Fibroblast of lung (primary cell): ENCODE data around the gene KCTD5. TPM values are rescaled to one million over a fixed set of nuclear protein-coding genes. Genes with fewer than 3 reads are reported as not detected.

Experiments used
- DNase-seq, 2 donors: peaks; one replicate each; pipeline versions ENCODE4 v3.0.0 to v3.0.0-alpha.2; 2010; ENCODE audit warnings: low read depth in 2 of 2
- H2AFZ ChIP-seq: 2 replicates; pipeline ENCODE4 v1.5.1; 2012; ENCODE audit warnings: low read length, control low read depth, inconsistent platforms
- H3K27ac ChIP-seq: 2 replicates; pipeline ENCODE4 v1.5.1; 2011; ENCODE audit warnings: low read length, control low read depth; ENCODE audit not compliant: insufficient read depth
- H3K27me3 ChIP-seq: 2 replicates; pipeline ENCODE4 v1.5.1; 2011; ENCODE audit warnings: mild to moderate bottlenecking, low read length; ENCODE audit not compliant: control insufficient read depth, insufficient read depth
- H3K36me3 ChIP-seq: 2 replicates; pipeline ENCODE4 v1.5.1; 2011; ENCODE audit warnings: low read length; ENCODE audit not compliant: control insufficient read depth, insufficient read depth
- H3K4me1 ChIP-seq: 2 replicates; pipeline ENCODE4 v1.5.1; 2011; ENCODE audit warnings: low read length; ENCODE audit not compliant: control insufficient read depth, insufficient read depth; ENCODE audit errors: extremely low read depth
- H3K4me2 ChIP-seq: 2 replicates; pipeline ENCODE4 v1.5.1; 2011; ENCODE audit warnings: low read length, control low read depth; ENCODE audit not compliant: insufficient read depth; ENCODE audit errors: extremely low read depth
- H3K4me3 ChIP-seq, 4 experiments: fragments of 200-600 bp in 1 of 4; sonication (generic) in 1 of 4; replicated peaks in 1 of 4; 2 replicates each; pipeline ENCODE4 v1.5.1; 2011 to 2016; ENCODE audit warnings: low read length in 4 of 4, low read depth in 3 of 4, mild to moderate bottlenecking in 3 of 4, control low read depth in 2 of 4, inconsistent platforms in 1 of 4, mixed read lengths in 1 of 4; ENCODE audit not compliant: insufficient read depth in 1 of 4; ENCODE audit errors: control extremely low read depth in 1 of 4
- H3K79me2 ChIP-seq: 2 replicates; pipeline ENCODE4 v1.5.1; 2012; ENCODE audit warnings: mild to moderate bottlenecking, low read length, inconsistent platforms; ENCODE audit not compliant: control insufficient read depth, insufficient read depth
- H3K9ac ChIP-seq: 2 replicates; pipeline ENCODE4 v1.5.1; 2011; ENCODE audit warnings: mild to moderate bottlenecking, low read length, control low read depth; ENCODE audit not compliant: insufficient read depth
- H3K9me3 ChIP-seq: 2 replicates; pipeline ENCODE4 v1.5.1; 2012; ENCODE audit warnings: low read depth, low read length; ENCODE audit not compliant: control insufficient read depth, insufficient read depth
- H4K20me1 ChIP-seq: 2 replicates; pipeline ENCODE4 v1.5.1; 2011; ENCODE audit warnings: low read length; ENCODE audit not compliant: control insufficient read depth, insufficient read depth; ENCODE audit errors: extremely low read depth
- EZH2 ChIP-seq: IDR thresholded peaks from 2 replicates; pipeline ENCODE4 v1.5.1; 2012; ENCODE audit warnings: low read length, control low read depth, mild to moderate bottlenecking; ENCODE audit errors: missing control alignments
- polyA plus RNA-seq, 2 donors: library from polyadenylated mRNA; depleted of rRNA in 1 of 2; stranded (reverse) in 1 of 2; unstranded in 1 of 2; fragments of >200 nt; gene quantifications; 2 replicates each; pipeline ENCODE4 v1.2.1, GENCODE V29; 2011 to 2012; ENCODE audit warnings: missing spikeins in 1 of 2
- total RNA-seq: library from RNA; depleted of rRNA; stranded (reverse); fragments of >200 nt; gene quantifications from 2 replicates; pipeline ENCODE4 v1.2.1, GENCODE V29; 2014
- TF ChIP-seq, protein P1 (sequence below), 2 donors: IDR thresholded peaks in 1 of 2; conservative IDR thresholded peaks in 1 of 2; 1 replicate in 1 of 2; 2 replicates in 1 of 2; pipeline ENCODE4 v1.5.1; 2011 to 2012; ENCODE audit warnings: low read length in 2 of 2, control low read depth in 1 of 2, inconsistent platforms in 1 of 2, low read depth in 1 of 2, mild to moderate bottlenecking in 1 of 2

The KCTD5 gene
- total and polyA plus RNA-seq, 2 donors (not counting 1 experiment from before 2014, with no cell fraction given): 21.6 to 25.9 TPM

DNA sequence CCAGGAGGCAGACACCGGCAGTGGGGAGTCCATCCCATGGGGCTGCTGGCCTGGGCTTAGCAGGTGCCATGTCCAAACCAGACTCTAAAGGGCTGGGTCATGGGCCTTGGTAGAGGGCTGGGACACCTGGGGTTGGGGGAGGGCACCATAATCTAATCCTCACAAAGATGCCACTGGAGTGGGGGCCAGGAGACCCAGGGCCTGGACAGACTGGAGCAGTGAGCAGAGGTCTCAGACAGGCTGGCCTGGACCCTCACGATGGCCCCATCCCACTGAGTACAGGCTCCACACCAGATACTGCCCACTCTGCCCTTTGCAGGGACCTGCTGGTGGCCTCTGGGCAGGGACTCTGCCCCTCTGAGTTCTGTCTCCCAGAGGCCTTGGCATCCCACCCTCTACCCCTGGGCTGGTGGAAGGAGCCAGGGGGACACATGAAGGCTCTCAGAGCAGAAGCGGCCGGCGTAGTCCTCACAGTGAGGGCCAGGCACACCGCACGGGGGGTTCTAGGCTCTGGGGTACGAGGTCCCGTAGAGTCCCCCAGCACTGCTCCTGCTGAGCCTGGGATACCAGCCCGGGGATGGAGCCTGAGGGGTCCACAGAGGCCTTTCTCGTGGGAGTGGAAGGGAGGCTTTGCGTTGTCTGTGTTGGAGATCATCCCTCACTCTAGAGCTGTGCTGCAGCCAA is 60.1 kb downstream of the KCTD5 start:
- Histone ChIP-seq H3K36me3 (no peaks in the 10 kb centered on the region), H3K4me3 (no peak overlapping the region), H3K79me2 (no peaks in the 10 kb centered on the region), H3K9ac (no peak overlapping the region), H2AFZ (no peak overlapping the region), H4K20me1 (no peaks in the 10 kb centered on the region), H3K9me3 (no peaks in the 10 kb centered on the region), H3K4me2 (no peak overlapping the region), H3K27me3 (no peaks in the 10 kb centered on the region), H3K27ac (no peak overlapping the region), H3K4me1 (no peaks in the 10 kb centered on the region)
- TF ChIP-seq, protein P1, sequence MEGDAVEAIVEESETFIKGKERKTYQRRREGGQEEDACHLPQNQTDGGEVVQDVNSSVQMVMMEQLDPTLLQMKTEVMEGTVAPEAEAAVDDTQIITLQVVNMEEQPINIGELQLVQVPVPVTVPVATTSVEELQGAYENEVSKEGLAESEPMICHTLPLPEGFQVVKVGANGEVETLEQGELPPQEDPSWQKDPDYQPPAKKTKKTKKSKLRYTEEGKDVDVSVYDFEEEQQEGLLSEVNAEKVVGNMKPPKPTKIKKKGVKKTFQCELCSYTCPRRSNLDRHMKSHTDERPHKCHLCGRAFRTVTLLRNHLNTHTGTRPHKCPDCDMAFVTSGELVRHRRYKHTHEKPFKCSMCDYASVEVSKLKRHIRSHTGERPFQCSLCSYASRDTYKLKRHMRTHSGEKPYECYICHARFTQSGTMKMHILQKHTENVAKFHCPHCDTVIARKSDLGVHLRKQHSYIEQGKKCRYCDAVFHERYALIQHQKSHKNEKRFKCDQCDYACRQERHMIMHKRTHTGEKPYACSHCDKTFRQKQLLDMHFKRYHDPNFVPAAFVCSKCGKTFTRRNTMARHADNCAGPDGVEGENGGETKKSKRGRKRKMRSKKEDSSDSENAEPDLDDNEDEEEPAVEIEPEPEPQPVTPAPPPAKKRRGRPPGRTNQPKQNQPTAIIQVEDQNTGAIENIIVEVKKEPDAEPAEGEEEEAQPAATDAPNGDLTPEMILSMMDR (conservative IDR thresholded peaks at IDR 0.05 in 1 of 2, IDR thresholded peaks at IDR 0.05 in 1 of 2; ENCODE audit: low read depth in 1 of 2, low read length in 2 of 2): no peak
- TF ChIP-seq EZH2: no peak
- no peak for DNase-seq

DNA sequence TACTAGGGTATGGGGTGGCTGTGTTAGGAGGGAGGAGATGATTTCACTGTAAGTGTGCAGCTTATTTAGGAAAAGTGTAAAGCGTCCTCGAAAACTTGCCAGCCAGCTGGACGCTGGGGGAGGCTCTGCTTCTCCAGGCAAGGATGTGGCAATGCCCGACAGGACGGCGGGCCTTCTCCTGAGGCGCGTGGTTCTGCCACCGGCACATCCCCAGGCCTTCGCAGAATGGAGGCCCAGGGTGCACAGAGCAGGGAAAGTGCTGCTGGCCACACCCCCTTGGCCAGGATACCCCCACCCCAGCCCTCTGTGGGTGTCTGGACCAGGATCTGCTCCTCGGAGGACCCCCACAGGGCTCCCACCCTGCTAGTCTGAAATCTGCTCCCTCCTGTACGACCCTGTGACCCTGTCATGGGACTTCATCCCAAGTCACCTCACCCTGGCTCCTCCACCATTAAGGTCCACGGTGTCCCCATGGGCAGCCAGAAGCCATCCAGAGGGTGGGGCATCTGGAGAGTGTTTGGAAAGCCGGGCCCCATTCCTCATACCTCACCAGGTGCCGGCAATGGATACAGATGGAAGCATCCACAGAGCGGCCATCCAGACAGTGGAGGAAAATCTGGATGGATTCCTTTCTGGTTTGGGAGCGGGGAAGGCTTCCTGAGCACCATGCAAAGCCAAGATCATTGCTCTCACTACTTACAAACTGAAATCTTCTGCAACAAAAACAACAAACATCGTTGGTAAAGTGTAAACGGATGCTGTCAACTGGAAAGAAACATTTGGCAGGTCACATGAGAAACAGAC is 60.9 kb downstream of the KCTD5 start:
- no peak overlapping the region for H2AFZ ChIP-seq
- H3K4me2 ChIP-seq: no peak overlapping the region
- no peaks in the 10 kb centered on the region for H3K27me3 ChIP-seq
- H3K27ac ChIP-seq: no peak overlapping the region
- no peaks in the 10 kb centered on the region for H3K79me2 ChIP-seq
- H3K4me3 ChIP-seq: no peak overlapping the region
- no peaks in the 10 kb centered on the region for H3K4me1 ChIP-seq
- no peak for DNase-seq
- no peaks in the 10 kb centered on the region for H4K20me1 ChIP-seq
- H3K9me3 ChIP-seq: no peaks in the 10 kb centered on the region
- TF ChIP-seq, protein P1 (conservative IDR thresholded peaks at IDR 0.05 in 1 of 2, IDR thresholded peaks at IDR 0.05 in 1 of 2; ENCODE audit: low read depth in 1 of 2, low read length in 2 of 2): no peak
- TF ChIP-seq EZH2: no peak
- no peak overlapping the region for H3K9ac ChIP-seq
- H3K36me3 ChIP-seq: no peaks in the 10 kb centered on the region

DNA sequence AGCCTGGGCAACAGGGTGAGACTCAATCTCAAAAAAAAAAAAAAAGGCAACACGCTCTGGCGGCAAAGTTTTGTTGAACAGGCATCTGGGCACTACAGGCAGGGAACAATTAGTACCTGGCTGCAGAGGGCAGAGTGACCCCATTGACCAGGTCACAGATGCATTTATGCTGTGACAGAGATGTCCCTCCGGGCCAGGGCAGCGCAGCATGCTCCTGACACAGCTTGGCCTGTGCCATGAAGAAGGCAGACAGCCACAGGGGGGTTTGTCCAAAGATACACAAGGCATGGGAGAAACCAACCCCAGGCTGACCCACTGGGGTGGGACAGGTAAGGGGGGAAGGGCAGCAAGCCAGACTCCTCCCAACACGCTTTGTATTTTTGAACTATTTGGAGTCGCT is 62.4 kb downstream of the KCTD5 start:
- Histone ChIP-seq H3K4me2 (no peak overlapping the region), H4K20me1 (no peaks in the 10 kb centered on the region), H3K36me3 (no peaks in the 10 kb centered on the region), H3K4me1 (no peaks in the 10 kb centered on the region), H2AFZ (no peak overlapping the region), H3K27ac (no peak overlapping the region), H3K4me3 (no peak overlapping the region), H3K9ac (no peak overlapping the region), H3K27me3 (no peaks in the 10 kb centered on the region), H3K9me3 (no peaks in the 10 kb centered on the region), H3K79me2 (no peaks in the 10 kb centered on the region)
- DNase-seq: no peak
- no peak for TF ChIP-seq EZH2
- TF ChIP-seq, protein P1 (conservative IDR thresholded peaks at IDR 0.05 in 1 of 2, IDR thresholded peaks at IDR 0.05 in 1 of 2; ENCODE audit: low read depth in 1 of 2, low read length in 2 of 2): no peak
